ENCODE results near the gene RPTOR. TPM values are rescaled to one million over a fixed set of nuclear protein-coding genes. Genes with fewer than 3 reads are reported as not detected.

Gene RPTOR
- total and polyA plus RNA-seq, 2 donors (not counting 3 experiments of a cell fraction or from before 2014, with no cell fraction given): 10.7 to 41.8 TPM

DNA sequence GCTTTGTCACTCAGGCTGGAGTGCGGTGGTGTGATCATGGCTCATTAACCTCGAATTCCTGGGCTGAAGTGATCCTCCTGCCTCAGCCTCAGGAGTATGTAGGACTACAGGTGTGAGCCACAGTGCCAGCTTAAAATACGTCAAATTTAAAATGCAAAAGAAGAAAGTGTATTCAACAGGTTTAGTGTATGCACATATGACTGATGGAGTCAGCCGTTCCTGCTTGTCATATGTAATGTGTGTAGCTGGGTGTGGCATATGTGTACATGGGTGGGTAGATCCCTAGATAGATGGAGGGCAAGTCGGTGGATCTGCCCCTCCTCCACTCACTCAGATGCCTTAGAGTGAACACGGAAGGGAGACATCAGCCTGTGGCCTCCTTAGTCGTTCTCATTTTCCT is 111.0 kb downstream of the RPTOR start:
- no TSS peak for BruUV-seq (replicated peaks)
- FAIRE-seq: no peak
- no peak for DNase-seq (ENCODE audit: low read depth, low spot score)
- Histone ChIP-seq H3K4me2 (ENCODE audit: insufficient read depth, low read length) (no peak overlapping the region), H3K4me3 (replicated peaks in 1 of 3; ENCODE audit: insufficient read depth in 1 of 3, low read depth in 1 of 3, low read length in 3 of 3) (no peak overlapping the region), H3K9me3 (replicated peaks; ENCODE audit: control insufficient read depth, insufficient read depth, low read length) (no peaks in the 10 kb centered on the region), H3K9ac (replicated peaks; ENCODE audit: extremely low read depth, insufficient read depth, low read length) (no peak overlapping the region), H3K36me3 (ENCODE audit: control insufficient read depth in 2 of 2, extremely low read depth in 1 of 2, insufficient read depth in 2 of 2, low read length in 2 of 2) (no peaks in the 10 kb centered on the region), H2AFZ (ENCODE audit: low read depth, low read length) (no peak overlapping the region), H3K27me3 (ENCODE audit: control insufficient read depth in 2 of 2, insufficient read depth in 2 of 2, low read length in 2 of 2) (no peaks in the 10 kb centered on the region), H3K4me1 (ENCODE audit: control insufficient read depth, extremely low read depth, insufficient read depth, low read length) (no peaks in the 10 kb centered on the region), H3K27ac (ENCODE audit: insufficient read depth, low read depth, low read length) (no peak overlapping the region), H3K79me2 (ENCODE audit: control insufficient read depth, insufficient read depth, low read length) (peaks cover 30% of the 10 kb centered on the region), H3K9me1 (replicated peaks; ENCODE audit: control insufficient read depth, extremely low read depth, insufficient read depth, low read length) (no peaks in the 10 kb centered on the region), H4K20me1 (replicated peaks; ENCODE audit: control insufficient read depth, extremely low read depth, insufficient read depth, low read length) (no peaks in the 10 kb centered on the region)
- POLR2A ChIA-PET: no interaction called here
- dilution Hi-C loops (cut with MboI; ENCODE audit: extremely low pct_ligation_motif_present, low sequenced_read_pairs) (no loop called here), intact Hi-C loops (cut with micrococcal nuclease) (no loop called here)
- TF ChIP-seq POLR2AphosphoS5 (IDR thresholded peaks at IDR 0.05; ENCODE audit: insufficient read depth, low read depth, low read length): no peak
- TF ChIP-seq, protein P1, sequence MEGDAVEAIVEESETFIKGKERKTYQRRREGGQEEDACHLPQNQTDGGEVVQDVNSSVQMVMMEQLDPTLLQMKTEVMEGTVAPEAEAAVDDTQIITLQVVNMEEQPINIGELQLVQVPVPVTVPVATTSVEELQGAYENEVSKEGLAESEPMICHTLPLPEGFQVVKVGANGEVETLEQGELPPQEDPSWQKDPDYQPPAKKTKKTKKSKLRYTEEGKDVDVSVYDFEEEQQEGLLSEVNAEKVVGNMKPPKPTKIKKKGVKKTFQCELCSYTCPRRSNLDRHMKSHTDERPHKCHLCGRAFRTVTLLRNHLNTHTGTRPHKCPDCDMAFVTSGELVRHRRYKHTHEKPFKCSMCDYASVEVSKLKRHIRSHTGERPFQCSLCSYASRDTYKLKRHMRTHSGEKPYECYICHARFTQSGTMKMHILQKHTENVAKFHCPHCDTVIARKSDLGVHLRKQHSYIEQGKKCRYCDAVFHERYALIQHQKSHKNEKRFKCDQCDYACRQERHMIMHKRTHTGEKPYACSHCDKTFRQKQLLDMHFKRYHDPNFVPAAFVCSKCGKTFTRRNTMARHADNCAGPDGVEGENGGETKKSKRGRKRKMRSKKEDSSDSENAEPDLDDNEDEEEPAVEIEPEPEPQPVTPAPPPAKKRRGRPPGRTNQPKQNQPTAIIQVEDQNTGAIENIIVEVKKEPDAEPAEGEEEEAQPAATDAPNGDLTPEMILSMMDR (IDR thresholded peaks at IDR 0.05; ENCODE audit: extremely low read depth in 1 of 2, insufficient read depth in 1 of 2, low read depth in 1 of 2, low read length in 2 of 2): no peak
- no peak for TF ChIP-seq FOS (IDR thresholded peaks at IDR 0.05; ENCODE audit: borderline replicate concordance, insufficient read depth, low read length)
- no peak for TF ChIP-seq JUN (IDR thresholded peaks at IDR 0.05; ENCODE audit: borderline replicate concordance, insufficient read depth, insufficient read length, low read depth)
- TF ChIP-seq EZH2 (IDR thresholded peaks at IDR 0.05; ENCODE audit: borderline replicate concordance, low read depth, low read length, severe bottlenecking): no peak
- TF ChIP-seq, protein P2, sequence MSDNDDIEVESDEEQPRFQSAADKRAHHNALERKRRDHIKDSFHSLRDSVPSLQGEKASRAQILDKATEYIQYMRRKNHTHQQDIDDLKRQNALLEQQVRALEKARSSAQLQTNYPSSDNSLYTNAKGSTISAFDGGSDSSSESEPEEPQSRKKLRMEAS (IDR thresholded peaks at IDR 0.05; ENCODE audit: insufficient read depth, insufficient read length): no peak
- TF ChIP-seq POLR2A (IDR thresholded peaks at IDR 0.05; ENCODE audit: low read depth, low read length): no peak
- TF ChIP-seq MYC (IDR thresholded peaks at IDR 0.05; ENCODE audit: low read depth, low read length): no peak
- no peak for TF ChIP-seq GATA2 (IDR thresholded peaks at IDR 0.05; ENCODE audit: insufficient read depth, insufficient read length, low read depth, low read length)
- CTCF ChIA-PET: no interaction called here

All from endothelial cell of umbilical vein (primary cell).